Measurements from ENCODE around the gene GAREM1.
"Not testable (repeated sequence)": the region's sequence is repeated elsewhere in the genome, so short reads cannot be mapped to it uniquely, and the experiment has no call there.

Gene GAREM1

DNA sequence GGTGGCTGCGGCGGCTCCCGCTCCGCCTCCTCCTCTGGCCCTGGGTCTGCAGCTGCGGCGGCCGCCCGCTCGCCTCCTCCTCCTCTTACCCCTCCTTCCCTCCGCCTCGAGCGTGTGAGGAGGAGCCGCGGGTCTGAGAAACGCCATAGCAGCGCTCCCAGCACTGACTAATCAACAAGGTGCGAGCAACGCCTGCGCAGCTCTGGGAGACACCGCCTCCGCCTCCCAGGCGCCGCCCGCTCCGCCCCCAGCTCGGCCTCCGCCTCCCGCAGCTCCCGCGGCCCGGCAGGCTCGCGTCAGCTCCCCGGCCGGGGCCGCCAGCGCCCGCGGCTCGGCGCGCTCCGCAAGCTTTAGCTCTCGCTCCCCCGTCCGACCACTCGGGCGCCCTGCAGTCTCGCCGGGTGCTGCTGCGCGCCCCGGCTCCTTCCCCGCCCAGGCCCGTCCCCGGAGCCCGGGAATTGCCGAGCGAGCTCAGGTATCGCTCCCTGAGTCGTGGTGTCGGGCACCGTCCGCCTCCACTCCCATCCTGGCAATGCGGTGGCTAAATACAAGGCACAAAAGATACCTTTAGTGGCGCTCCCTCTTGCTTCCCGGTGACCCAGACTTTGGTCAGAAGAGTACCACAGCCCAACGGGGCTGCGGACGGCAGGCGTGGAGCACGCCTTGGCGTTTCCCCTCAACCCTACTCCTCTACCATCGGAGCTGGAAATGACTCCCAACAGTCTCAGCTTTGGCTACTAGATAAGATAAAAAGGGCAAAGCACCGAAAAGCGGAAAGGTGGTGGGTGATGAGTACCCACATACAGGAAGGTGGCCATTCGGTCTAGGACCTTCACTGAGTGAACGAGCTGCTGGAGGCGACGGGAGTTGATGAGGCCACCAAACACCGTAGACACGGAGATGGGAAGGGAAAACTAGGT is at the start of gene GAREM1:
TSS of gene GAREM1 (minus strand) at position 169 of the 920 bp plus-strand sequence. CDS start 454 bp downstream, outside the sequence.
- peak within 1 kb of the TSS; percentile 80 to 92 for H3K27ac ChIP-seq
- H3K4me3 ChIP-seq, result peak within 1 kb of the TSS; percentile 70 to 94
- DNase-seq, result peak; percentile 96 to 98
- H3K9me3 ChIP-seq, result no peaks in the 10 kb centered on the region
- TF ChIP-seq, protein P1, sequence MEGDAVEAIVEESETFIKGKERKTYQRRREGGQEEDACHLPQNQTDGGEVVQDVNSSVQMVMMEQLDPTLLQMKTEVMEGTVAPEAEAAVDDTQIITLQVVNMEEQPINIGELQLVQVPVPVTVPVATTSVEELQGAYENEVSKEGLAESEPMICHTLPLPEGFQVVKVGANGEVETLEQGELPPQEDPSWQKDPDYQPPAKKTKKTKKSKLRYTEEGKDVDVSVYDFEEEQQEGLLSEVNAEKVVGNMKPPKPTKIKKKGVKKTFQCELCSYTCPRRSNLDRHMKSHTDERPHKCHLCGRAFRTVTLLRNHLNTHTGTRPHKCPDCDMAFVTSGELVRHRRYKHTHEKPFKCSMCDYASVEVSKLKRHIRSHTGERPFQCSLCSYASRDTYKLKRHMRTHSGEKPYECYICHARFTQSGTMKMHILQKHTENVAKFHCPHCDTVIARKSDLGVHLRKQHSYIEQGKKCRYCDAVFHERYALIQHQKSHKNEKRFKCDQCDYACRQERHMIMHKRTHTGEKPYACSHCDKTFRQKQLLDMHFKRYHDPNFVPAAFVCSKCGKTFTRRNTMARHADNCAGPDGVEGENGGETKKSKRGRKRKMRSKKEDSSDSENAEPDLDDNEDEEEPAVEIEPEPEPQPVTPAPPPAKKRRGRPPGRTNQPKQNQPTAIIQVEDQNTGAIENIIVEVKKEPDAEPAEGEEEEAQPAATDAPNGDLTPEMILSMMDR (IDR thresholded peaks at IDR 0.05), result peak; percentile 77 to 91
- H3K27me3 ChIP-seq, result no peaks in the 10 kb centered on the region
- no peaks in the 10 kb centered on the region for H3K36me3 ChIP-seq
- H3K4me1 ChIP-seq, result peaks cover 0 to 32% (median 13%) of the 10 kb centered on the region in 4 donors
- intact Hi-C loops (cut with DNase I; ENCODE audit: low total_unique reads), result loop anchor here (1.0 to 10.0 kb wide), 4 partner anchors 74 to 376 kb away; partner anchors contain the start of gene RNF138

DNA sequence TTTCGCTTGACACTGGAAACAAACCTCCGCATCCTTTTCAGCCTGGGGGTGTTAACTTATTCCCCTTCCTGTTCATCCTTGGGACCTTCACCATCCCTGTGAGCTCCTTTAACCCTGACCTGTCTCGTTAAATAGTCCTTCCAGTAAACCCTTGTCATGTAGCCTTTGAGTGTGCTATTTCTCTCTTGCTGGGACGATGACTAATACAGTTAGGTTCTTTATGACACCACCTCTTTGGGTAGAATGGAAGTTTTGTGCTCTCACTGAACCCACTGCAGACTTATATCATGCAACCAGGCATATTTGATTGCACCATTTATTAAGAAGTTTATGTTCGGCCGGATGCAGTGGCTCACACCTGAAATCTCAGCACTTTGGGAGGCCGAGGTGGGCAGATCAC is 40.5 kb upstream of the GAREM1 start:
- no peaks in the 10 kb centered on the region for H3K4me1 ChIP-seq
- intact Hi-C loops (cut with DNase I; ENCODE audit: low total_unique reads), result no loop called here
- TF ChIP-seq, protein P1 (IDR thresholded peaks at IDR 0.05), result no peak
- no peaks in the 10 kb centered on the region for H3K9me3 ChIP-seq
- H3K27ac ChIP-seq, result no peak overlapping the region
- H3K36me3 ChIP-seq, result no peaks in the 10 kb centered on the region
- DNase-seq, result no peak
- no peaks in the 10 kb centered on the region for H3K27me3 ChIP-seq
- no peak overlapping the region for H3K4me3 ChIP-seq

DNA sequence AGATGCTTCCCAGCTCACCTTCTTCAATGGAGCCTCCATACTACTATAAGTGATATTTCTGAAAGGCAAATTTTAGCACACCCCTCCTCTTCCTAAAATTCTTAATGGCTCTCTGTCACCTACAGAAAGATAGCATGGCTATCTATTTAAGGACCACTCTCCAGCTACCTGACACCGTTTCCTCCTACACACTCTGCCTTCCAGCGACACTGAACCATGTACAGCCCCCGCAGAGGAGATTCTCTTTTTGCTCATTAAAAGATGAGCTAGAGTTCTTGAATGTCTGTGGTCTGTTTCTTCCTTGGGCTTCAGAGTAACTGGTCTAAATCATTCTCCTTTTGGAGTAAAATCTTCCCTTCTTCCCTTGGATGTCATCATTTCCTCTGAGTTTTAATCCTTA is 38.4 kb upstream of the GAREM1 start:
- no peaks in the 10 kb centered on the region for H3K27me3 ChIP-seq
- H3K27ac ChIP-seq, result no peak overlapping the region
- no peaks in the 10 kb centered on the region for H3K4me1 ChIP-seq
- intact Hi-C loops (cut with DNase I; ENCODE audit: low total_unique reads), result no loop called here
- no peaks in the 10 kb centered on the region for H3K36me3 ChIP-seq
- no peak for DNase-seq
- TF ChIP-seq, protein P1 (IDR thresholded peaks at IDR 0.05), result no peak
- H3K4me3 ChIP-seq, result no peak overlapping the region
- no peaks in the 10 kb centered on the region for H3K9me3 ChIP-seq

DNA sequence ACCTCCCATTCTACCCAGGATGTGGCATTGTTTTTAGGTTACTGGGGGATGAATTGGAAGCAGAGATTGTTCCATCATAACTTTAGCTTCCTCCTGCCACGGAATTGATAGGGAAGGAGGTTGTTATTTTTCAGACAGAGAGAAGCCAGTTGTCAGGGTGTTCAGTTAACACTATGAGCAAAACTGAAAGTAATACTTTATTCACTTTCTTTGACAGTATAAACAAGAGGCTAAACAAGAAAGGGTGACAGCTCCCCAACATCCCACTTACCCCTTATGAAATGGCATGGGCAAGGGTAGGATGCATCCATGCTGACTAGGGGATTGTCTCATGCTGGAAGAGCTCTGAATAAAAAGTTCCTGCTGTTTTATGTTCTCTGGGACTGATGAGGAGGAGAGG is 36.4 kb upstream of the GAREM1 start:
- DNase-seq, result no peak
- no peaks in the 10 kb centered on the region for H3K36me3 ChIP-seq
- no peak overlapping the region for H3K4me3 ChIP-seq
- TF ChIP-seq, protein P1 (IDR thresholded peaks at IDR 0.05), result no peak
- no peaks in the 10 kb centered on the region for H3K9me3 ChIP-seq
- intact Hi-C loops (cut with DNase I; ENCODE audit: low total_unique reads), result no loop called here
- H3K27me3 ChIP-seq, result no peaks in the 10 kb centered on the region
- no peak overlapping the region for H3K27ac ChIP-seq
- H3K4me1 ChIP-seq, result no peaks in the 10 kb centered on the region

DNA sequence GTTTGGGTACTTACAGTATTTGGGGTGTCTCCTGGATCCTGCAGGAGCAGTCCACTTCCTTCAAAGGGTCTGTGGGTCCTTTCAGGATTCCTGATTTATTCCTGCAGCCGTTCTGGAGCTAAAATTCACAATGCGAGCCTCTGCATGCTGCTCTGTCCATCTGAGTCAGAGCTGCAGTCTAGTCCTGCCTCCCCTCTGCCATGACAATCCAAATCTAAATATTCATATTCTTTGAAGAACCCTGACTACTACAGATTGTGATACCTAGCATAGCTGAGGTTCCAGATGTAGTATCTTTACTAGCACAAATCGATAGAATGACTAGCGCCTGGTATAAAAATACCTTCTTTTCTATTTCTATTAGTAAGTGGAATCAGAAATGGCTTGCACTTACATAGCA is 31.3 kb upstream of the GAREM1 start:
- H3K4me1 ChIP-seq, result no peaks in the 10 kb centered on the region
- no peak overlapping the region for H3K4me3 ChIP-seq
- H3K27ac ChIP-seq, result no peak overlapping the region
- intact Hi-C loops (cut with DNase I; ENCODE audit: low total_unique reads), result no loop called here
- TF ChIP-seq, protein P1 (IDR thresholded peaks at IDR 0.05), result no peak
- peaks cover 0 to 4% of the 10 kb centered on the region in 2 donors for H3K27me3 ChIP-seq
- DNase-seq, result no peak
- no peaks in the 10 kb centered on the region for H3K36me3 ChIP-seq
- H3K9me3 ChIP-seq, result peaks cover 0 to 3% (median 0%) of the 10 kb centered on the region in 3 donors

DNA sequence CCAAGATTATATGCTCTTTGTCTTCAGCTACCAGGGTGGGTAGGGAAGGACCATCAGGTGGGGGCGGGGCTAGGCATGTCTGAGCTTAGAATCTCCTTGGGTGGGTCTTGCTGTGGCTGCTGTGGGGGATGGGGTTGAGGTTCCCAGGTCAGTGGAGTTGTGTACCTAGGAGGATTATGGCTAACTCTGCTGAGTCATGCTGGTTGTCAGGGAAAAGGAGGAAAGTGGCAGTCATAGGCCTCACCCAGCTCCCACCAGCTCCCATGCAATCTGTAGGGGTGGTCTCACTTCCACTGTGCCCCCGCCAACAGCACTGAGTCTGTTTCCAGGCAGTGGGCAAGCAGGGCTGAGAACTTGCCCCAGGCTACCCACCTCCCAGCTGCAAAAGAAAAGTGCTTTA is 30.6 kb upstream of the GAREM1 start:
- H3K27me3 ChIP-seq; H3K36me3 ChIP-seq; H3K4me3 ChIP-seq; H3K9me3 ChIP-seq; DNase-seq; H3K27ac ChIP-seq; H3K4me1 ChIP-seq; intact Hi-C loops (cut with DNase I; ENCODE audit: low total_unique reads): not testable (repeated sequence)

Data from tibial artery (tissue), 4 donors.